H1 (cell line): ENCODE data around the gene DPYSL3. TPM values are rescaled to one million over a fixed set of nuclear protein-coding genes. Genes with fewer than 3 reads are reported as not detected.

Source experiments
- CTCF ChIA-PET: fragments of 300-600 bp; sonication (Branson Sonifier 250); formaldehyde crosslinking; loops from one replicate; lab custom pipeline; 2021; ENCODE audit not compliant: partially characterized antibody; lab: Charles Lee
- POLR2A ChIA-PET: fragments of 300-600 bp; sonication (Branson Sonifier 250); formaldehyde crosslinking; loops from one replicate; lab custom pipeline; 2021; ENCODE audit warnings: inconsistent platforms; ENCODE audit not compliant: partially characterized antibody; lab: Charles Lee
- DNase-seq, 2 experiments: peaks; one replicate each; pipeline versions ENCODE4 v3.0.0 to v3.0.0-alpha.2; 2010 to 2022; ENCODE audit warnings: low spot score in 2 of 2, low read depth in 1 of 2, mixed read lengths in 1 of 2
- FAIRE-seq: peaks from 2 replicates; lab custom pipeline; 2011; peaks lifted over from hg19 to GRCh38; lab: Jason Lieb, UNC
- H2AFZ ChIP-seq: 2 replicates; pipeline ENCODE4 v1.8.1; 2012; ENCODE audit warnings: low read length, inconsistent platforms
- H2AK5ac ChIP-seq: 2 replicates; pipeline ENCODE4 v1.6.1; 2013; ENCODE audit warnings: low read depth, low read length
- H2BK120ac ChIP-seq: replicated peaks from 2 replicates; pipeline ENCODE3; 2013; ENCODE audit warnings: low read depth, low read length, inconsistent platforms
- H2BK12ac ChIP-seq: 2 replicates; pipeline ENCODE4 v1.6.1; 2013; ENCODE audit warnings: low read depth, low read length
- H2BK15ac ChIP-seq: 2 replicates; pipeline ENCODE4 v1.6.1; 2013; ENCODE audit warnings: low read length
- H2BK20ac ChIP-seq: 2 replicates; pipeline ENCODE4 v1.6.1; 2013; ENCODE audit warnings: low read length
- H2BK5ac ChIP-seq: 2 replicates; pipeline ENCODE4 v1.6.1; 2013; ENCODE audit warnings: low read depth, low read length
- H3K14ac ChIP-seq: 2 replicates; pipeline ENCODE4 v1.6.1; 2013; ENCODE audit warnings: inconsistent platforms; ENCODE audit not compliant: insufficient read length
- H3K18ac ChIP-seq: 2 replicates; pipeline ENCODE4 v1.6.1; 2013; ENCODE audit warnings: low read length; ENCODE audit errors: extremely low read depth
- H3K23ac ChIP-seq: 2 replicates; pipeline ENCODE4 v1.6.1; 2013; ENCODE audit warnings: inconsistent platforms; ENCODE audit not compliant: insufficient read length
- H3K23me2 ChIP-seq: 2 replicates; pipeline ENCODE4 v1.6.1; 2013; ENCODE audit warnings: low read depth, low read length
- H3K27ac ChIP-seq: 2 replicates; pipeline ENCODE4 v1.6.1; 2011; ENCODE audit warnings: low read depth, low read length, inconsistent platforms
- H3K27me3 ChIP-seq, 4 experiments: replicated peaks in 1 of 4; 1 replicate in 1 of 4; 2 replicates in 3 of 4; pipeline versions ENCODE4 v1.6.1 to v1.8.1; 2011 to 2013; ENCODE audit warnings: low read length in 3 of 4, mild to moderate bottlenecking in 3 of 4, inconsistent platforms in 2 of 4, mixed read lengths in 2 of 4, moderate library complexity in 1 of 4; ENCODE audit not compliant: control insufficient read depth in 3 of 4, insufficient read depth in 3 of 4; ENCODE audit errors: extremely low read depth in 1 of 4
- H3K36me3 ChIP-seq, 4 experiments: 2 replicates each; pipeline versions ENCODE4 v1.6.1 to v1.8.1; 2011 to 2013; ENCODE audit warnings: mild to moderate bottlenecking in 4 of 4, low read length in 3 of 4, moderate library complexity in 2 of 4, control low read depth in 1 of 4, inconsistent platforms in 1 of 4; ENCODE audit not compliant: insufficient read depth in 4 of 4, control insufficient read depth in 2 of 4
- H3K4ac ChIP-seq: replicated peaks from 2 replicates; pipeline ENCODE3; 2013; ENCODE audit warnings: low read length, low read depth, mixed read lengths, inconsistent platforms; ENCODE audit not compliant: insufficient read length
- H3K4me1 ChIP-seq, 4 experiments: replicated peaks in 1 of 4; 1 replicate in 1 of 4; 2 replicates in 3 of 4; pipeline versions ENCODE4 v1.6.1 to v1.8.1; 2011 to 2013; ENCODE audit warnings: low read length in 3 of 4, inconsistent platforms in 2 of 4, mixed read lengths in 1 of 4; ENCODE audit not compliant: insufficient read depth in 4 of 4, control insufficient read depth in 3 of 4
- H3K4me2 ChIP-seq, 2 experiments: 2 replicates each; pipeline versions ENCODE4 v1.6.1 to v1.8.1; 2011 to 2013; ENCODE audit warnings: low read depth in 2 of 2, low read length in 2 of 2, control low read depth in 1 of 2, inconsistent platforms in 1 of 2, mild to moderate bottlenecking in 1 of 2; ENCODE audit not compliant: insufficient read depth in 1 of 2
- H3K4me3 ChIP-seq, 4 experiments: fragments of 200-600, 300-600 bp in 1 of 4; sonication (generic), shearing (Covaris generic), sonication (Bioruptor Twin) in 1 of 4; 2 replicates each; pipeline versions ENCODE4 v1.5.1 to v1.8.1; 2011 to 2016; ENCODE audit warnings: low read length in 4 of 4, low read depth in 3 of 4, control low read depth in 2 of 4, inconsistent platforms in 2 of 4, mild to moderate bottlenecking in 2 of 4, mixed read lengths in 1 of 4, moderate library complexity in 1 of 4; ENCODE audit not compliant: insufficient read depth in 2 of 4; ENCODE audit errors: extremely low read depth in 1 of 4
- H3K56ac ChIP-seq: replicated peaks from 2 replicates; pipeline ENCODE3; 2013; ENCODE audit warnings: low read depth, mild to moderate bottlenecking, mixed read lengths, low read length, inconsistent platforms; ENCODE audit not compliant: insufficient read length
- H3K79me1 ChIP-seq: 2 replicates; pipeline ENCODE4 v1.6.1; 2013; ENCODE audit warnings: low read depth, low read length, control low read depth
- H3K79me2 ChIP-seq, 2 experiments: 2 replicates each; pipeline versions ENCODE4 v1.6.1 to v1.8.1; 2012 to 2013; ENCODE audit warnings: low read length in 2 of 2, mild to moderate bottlenecking in 2 of 2, inconsistent platforms in 1 of 2; ENCODE audit not compliant: insufficient read depth in 2 of 2, control insufficient read depth in 1 of 2
- H3K9ac ChIP-seq, 4 experiments: replicated peaks in 1 of 4; 1 replicate in 1 of 4; 2 replicates in 3 of 4; pipeline versions ENCODE4 v1.6.1 to v1.8.1; 2011 to 2013; ENCODE audit warnings: low read depth in 3 of 4, low read length in 3 of 4, control low read depth in 2 of 4, mild to moderate bottlenecking in 2 of 4, moderate library complexity in 2 of 4, inconsistent platforms in 1 of 4; ENCODE audit errors: extremely low read depth in 1 of 4
- H3K9me3 ChIP-seq, 2 experiments: 2 replicates each; pipeline versions ENCODE4 v1.6.1 to v1.8.1; 2012 to 2013; ENCODE audit warnings: mild to moderate bottlenecking in 2 of 2, moderate library complexity in 2 of 2, control low read depth in 1 of 2, inconsistent platforms in 1 of 2, low read depth in 1 of 2, low read length in 1 of 2, mixed read lengths in 1 of 2; ENCODE audit not compliant: insufficient read depth in 2 of 2
- H4K20me1 ChIP-seq, 2 experiments: replicated peaks in 1 of 2; 2 replicates each; pipeline versions ENCODE3 to v1.8.1; 2011 to 2013; ENCODE audit warnings: inconsistent platforms in 2 of 2, low read length in 2 of 2, mild to moderate bottlenecking in 1 of 2; ENCODE audit not compliant: insufficient read depth in 2 of 2, control insufficient read depth in 1 of 2
- H4K5ac ChIP-seq: 2 replicates; pipeline ENCODE4 v1.6.1; 2013; ENCODE audit warnings: low read length, low read depth, mixed read lengths, inconsistent platforms; ENCODE audit not compliant: insufficient read length
- H4K8ac ChIP-seq: 2 replicates; pipeline ENCODE4 v1.8.0; 2013; ENCODE audit warnings: mild to moderate bottlenecking, moderate library complexity, low read length, inconsistent platforms; ENCODE audit not compliant: insufficient read depth; ENCODE audit errors: extremely low read depth
- H4K91ac ChIP-seq: replicated peaks from 2 replicates; pipeline ENCODE3; 2013; ENCODE audit warnings: low read length, mixed read lengths, inconsistent platforms; ENCODE audit not compliant: insufficient read length
- CEBPB ChIP-seq: IDR thresholded peaks from 2 replicates; pipeline ENCODE4 v1.6.1; 2012; ENCODE audit warnings: low read depth, low read length
- FOSL1 ChIP-seq: IDR thresholded peaks from 2 replicates; pipeline ENCODE4 v1.6.1; 2011; ENCODE audit warnings: mild to moderate bottlenecking, low read depth, low read length, moderate library complexity; ENCODE audit not compliant: insufficient read depth
- GABPA ChIP-seq: IDR thresholded peaks from 2 replicates; pipeline ENCODE4 v1.6.1; 2011; ENCODE audit warnings: mild to moderate bottlenecking, low read length, moderate library complexity, borderline replicate concordance; ENCODE audit not compliant: insufficient read depth
- WGBS, 2 experiments: shearing (Covaris generic) in 1 of 2; methylation state at CpG; one replicate each; pipeline versions ENCODE4 v1.1.6 to v1.1.7; 2013 to 2015; ENCODE audit warnings: low lambda C conversion rate in 2 of 2, mixed read lengths in 2 of 2, inconsistent platforms in 1 of 2, low coverage in 1 of 2, missing lambda C conversion rate in 1 of 2; ENCODE audit not compliant: insufficient replicate concordance in 2 of 2, insufficient coverage in 1 of 2, insufficient read length in 1 of 2; ENCODE audit errors: extremely low coverage in 1 of 2, missing lambda C conversion rate in 1 of 2; 5-methylcytosine and 5-hydroxymethylcytosine counted together
- polyA plus RNA-seq, 7 experiments: library from polyadenylated mRNA; depleted of rRNA in 3 of 7; stranded (reverse) in 5 of 7; unstranded in 2 of 7; fragments of >200 nt in 5 of 7; fragments of 200-250 nt in 2 of 7; gene quantifications; 1 replicate in 5 of 7; 2 replicates in 1 of 7; 4 replicates in 1 of 7; pipeline versions ENCODE4 v1.2.1 to v1.2.3, GENCODE V29; 2011 to 2013; ENCODE audit warnings: missing spikeins in 2 of 7, mixed read lengths in 2 of 7
- total RNA-seq: library from RNA; stranded (reverse); fragmentation: NEBNext Ultra II Directional; extraction: Animal tissue kit (Norgen Biotek cat#: 25700); gene quantifications from 2 replicates; pipeline ENCODE4 v1.2.1, GENCODE V29; 2021

The DPYSL3 gene
- total and polyA plus RNA-seq, 2 of the 8 experiments (the other 6 are each of a cell fraction or from before 2014, with no cell fraction given) = 268 to 387 TPM

DNA sequence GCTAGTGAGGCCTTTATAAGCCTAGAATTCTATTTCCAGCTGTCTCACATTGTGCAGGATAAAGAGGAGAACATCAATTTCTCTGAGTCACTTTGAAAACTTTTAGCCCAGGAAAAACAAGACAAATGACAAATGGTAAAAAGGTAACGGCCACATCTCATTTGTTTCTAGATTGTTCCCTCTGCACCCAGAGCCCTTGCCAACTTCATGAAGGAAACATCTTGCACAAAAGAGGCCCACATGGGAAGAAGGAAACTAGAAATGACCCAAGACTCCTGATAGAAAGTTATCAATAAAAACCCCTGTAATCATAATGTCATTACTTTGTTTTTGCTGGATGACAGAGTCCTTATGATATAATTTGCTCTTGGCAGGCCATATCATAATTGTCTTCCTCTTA, 5.3 kb downstream of the DPYSL3 start:
- Histone ChIP-seq H2AK5ac (no peak overlapping the region), H3K4me3 (no peak overlapping the region), H3K36me3 (peaks cover 0 to 4% (median 0%) of the 10 kb centered on the region in 4 experiments; a peak in 1 of 8 replicates), H4K20me1 (no peaks in the 10 kb centered on the region), H3K23ac (no peak overlapping the region), H4K8ac (no peak overlapping the region), H2BK15ac (no peak overlapping the region), H3K4me2 (no peak overlapping the region), H4K91ac (no peak overlapping the region), H3K9ac (no peak overlapping the region), H4K5ac (no peak overlapping the region), H2AFZ (no peak overlapping the region), H3K27me3 (no peaks in the 10 kb centered on the region), H3K23me2 (peaks cover 8% of the 10 kb centered on the region), H3K4ac (no peak overlapping the region), H2BK120ac (no peak overlapping the region), H3K14ac (no peak overlapping the region), H3K9me3 (no peaks in the 10 kb centered on the region), H3K4me1 (peaks cover 0 to 8% (median 2%) of the 10 kb centered on the region in 4 experiments; a peak in 3 of 7 replicates), H3K27ac (no peak overlapping the region), H2BK12ac (no peak overlapping the region), H3K18ac (no peak overlapping the region), H2BK5ac (no peak overlapping the region), H3K56ac (no peak overlapping the region), H3K79me1 (peaks cover 6% of the 10 kb centered on the region), H2BK20ac (no peak overlapping the region), H3K79me2 (peaks cover 3 to 94% of the 10 kb centered on the region in 2 experiments)
- WGBS, 2 experiments = 75% methylated on average over 1 of the region's 1 CpG; no CpG with 5 or more reads in 1 of the 2 experiments
- DNase-seq (no peak), FAIRE-seq (no peak)
- TF ChIP-seq FOSL1 (no peak), GABPA (no peak), CEBPB (no peak)
- POLR2A ChIA-PET = interaction anchor here (0.7 to 0.9 kb wide), 2 partner anchors 13 to 55 kb away, joined by 3 read pairs; no protein-coding TSS in a partner anchor
- CTCF ChIA-PET = interaction anchor here (0.7 to 2.5 kb wide), 2 partner anchors 10 to 55 kb away, joined by 4 to 12 read pairs; no protein-coding TSS in a partner anchor
